ENCODE measurements around the gene FABP1.

The FABP1 gene

GRCh38 chr2:88090446-88091283, 37.2 kb downstream of the FABP1 start:
- Histone ChIP-seq H3K4me3 (ENCODE audit: low read depth, low read length) (no peak overlapping the region), H3K27ac (ENCODE audit: extremely low read depth, low read depth, low read length) (no peak overlapping the region), H3K9me3 (ENCODE audit: control insufficient read depth, insufficient read depth, low read depth, low read length) (no peaks in the 10 kb centered on the region), H3K36me3 (ENCODE audit: control insufficient read depth in 2 of 2, insufficient read depth in 1 of 2, low read length in 2 of 2) (no peaks in the 10 kb centered on the region), H3K4me1 (ENCODE audit: control insufficient read depth, insufficient read depth, low read length) (no peaks in the 10 kb centered on the region)
- ChIA-PET POLR2A (interaction anchor here (0.6 kb wide), 1 partner anchor 1522 kb away, joined by 4 read pairs; no protein-coding TSS in a partner anchor), CTCF (interaction anchor here (1.6 to 2.1 kb wide), 2 partner anchors 30 kb away, joined by 9 to 11 read pairs; no protein-coding TSS in a partner anchor)
- TF ChIP-seq EGR2 (tag by site-specific recombination; IDR thresholded peaks at IDR 0.05; ENCODE audit: low read depth) (peak; percentile 35; the same call in 1 of the 2 replicates), PRDM2 (tag by site-specific recombination; IDR thresholded peaks at IDR 0.05; ENCODE audit: borderline replicate concordance) (no peak), ZFHX2 (tag by site-specific recombination; conservative IDR thresholded peaks at IDR 0.05) (peak; percentile 56; the same call in 1 of the 2 replicates)

- POLR2A ChIA-PET: interaction anchor here (0.6 to 0.7 kb wide), 2 partner anchors 91 to 308 kb away, joined by 3 to 4 read pairs; no protein-coding TSS in a partner anchor
Measured at GRCh38 chr2:88088999-88089398, 38.9 kb downstream of the FABP1 start.

GRCh38 chr2:88087763-88088162, 40.1 kb downstream of the FABP1 start:
- ChIA-PET POLR2A (no interaction called here), CTCF (no interaction called here)
- TF ChIP-seq ZNF10 (tag by site-specific recombination; IDR thresholded peaks at IDR 0.05): no peak
- Histone ChIP-seq H3K4me3 (ENCODE audit: low read depth, low read length) (no peak overlapping the region), H3K4me1 (ENCODE audit: control insufficient read depth, insufficient read depth, low read length) (no peaks in the 10 kb centered on the region), H3K27ac (ENCODE audit: extremely low read depth, low read depth, low read length) (no peak overlapping the region), H3K9me3 (ENCODE audit: control insufficient read depth, insufficient read depth, low read depth, low read length) (no peaks in the 10 kb centered on the region), H3K36me3 (ENCODE audit: control insufficient read depth in 2 of 2, insufficient read depth in 1 of 2, low read length in 2 of 2) (no peaks in the 10 kb centered on the region)

More at GRCh38 chr2:88088999-88089398, 38.9 kb downstream of the FABP1 start:
- CTCF ChIA-PET: interaction anchor here (1.6 kb wide), 1 partner anchor 28 kb away, joined by 9 read pairs; no protein-coding TSS in a partner anchor
- Histone ChIP-seq H3K36me3 (ENCODE audit: control insufficient read depth in 2 of 2, insufficient read depth in 1 of 2, low read length in 2 of 2) (no peaks in the 10 kb centered on the region), H3K9me3 (ENCODE audit: control insufficient read depth, insufficient read depth, low read depth, low read length) (no peaks in the 10 kb centered on the region), H3K4me1 (ENCODE audit: control insufficient read depth, insufficient read depth, low read length) (no peaks in the 10 kb centered on the region), H3K27ac (ENCODE audit: extremely low read depth, low read depth, low read length) (no peak overlapping the region), H3K4me3 (ENCODE audit: low read depth, low read length) (no peak overlapping the region)
- TF ChIP-seq ZNF449 (tag by site-specific recombination; IDR thresholded peaks at IDR 0.05): no peak
- no peak for TF ChIP-seq ZNF623 (tag by site-specific recombination; IDR thresholded peaks at IDR 0.05)
- no peak for TF ChIP-seq GLI2 (tag by site-specific recombination; IDR thresholded peaks at IDR 0.05; ENCODE audit: borderline replicate concordance, low read depth)
- no peak for TF ChIP-seq ZSCAN16 (tag by site-specific recombination; IDR thresholded peaks at IDR 0.05)
- no peak for TF ChIP-seq ZNF423 (tag by site-specific recombination; IDR thresholded peaks at IDR 0.05)
- no peak for TF ChIP-seq YY2 (tag by site-specific recombination; IDR thresholded peaks at IDR 0.05)
- peak; percentile 96 for TF ChIP-seq ZNF10 (tag by site-specific recombination; IDR thresholded peaks at IDR 0.05)
- TF ChIP-seq ZNF175 (tag by site-specific recombination; IDR thresholded peaks at IDR 0.05): no peak
